MM.1S (cell line): ENCODE results near the gene PFN2.

Experiments used
- EZH2 ChIP-seq: fragments of 300-600 bp; sonication (generic); optimal IDR thresholded peaks from 2 replicates; pipeline ENCODE3; 2017; ENCODE audit warnings: low read depth, mild to moderate bottlenecking, antibody characterized with exemption, low read length, mixed read lengths
- EZH2phosphoT487 ChIP-seq: fragments of 300-600 bp; sonication (generic); IDR thresholded peaks from 2 replicates; pipeline ENCODE4 v1.6.1; 2018; ENCODE audit warnings: antibody characterized with exemption, low read length
- TF ChIP-seq, protein P1 (sequence below): fragments of 300-600 bp; sonication (generic); IDR thresholded peaks from 2 replicates; pipeline ENCODE4 v1.5.1; 2016; ENCODE audit warnings: antibody characterized with exemption, low read length, mixed read lengths

DNA sequence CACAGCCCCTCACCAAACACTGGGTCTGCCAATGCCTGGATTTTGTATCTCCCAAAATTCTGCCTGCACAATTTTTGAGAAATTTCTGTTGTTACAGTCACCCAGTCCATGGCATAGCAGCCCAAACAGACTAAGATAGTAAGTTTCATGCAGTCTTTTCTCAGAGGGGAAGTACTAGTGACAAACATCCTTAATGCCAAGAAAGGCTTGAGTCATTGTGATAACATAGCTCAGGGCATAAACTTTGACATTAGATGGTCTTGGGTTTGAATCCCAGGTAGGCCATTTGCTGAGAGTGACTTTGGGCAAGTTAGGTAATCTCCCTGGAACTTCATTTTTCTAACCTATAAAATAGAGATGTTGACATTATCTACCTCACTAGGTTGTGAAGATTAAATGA lies 36.1 kb upstream of the PFN2 start:
- TF ChIP-seq, protein P1, sequence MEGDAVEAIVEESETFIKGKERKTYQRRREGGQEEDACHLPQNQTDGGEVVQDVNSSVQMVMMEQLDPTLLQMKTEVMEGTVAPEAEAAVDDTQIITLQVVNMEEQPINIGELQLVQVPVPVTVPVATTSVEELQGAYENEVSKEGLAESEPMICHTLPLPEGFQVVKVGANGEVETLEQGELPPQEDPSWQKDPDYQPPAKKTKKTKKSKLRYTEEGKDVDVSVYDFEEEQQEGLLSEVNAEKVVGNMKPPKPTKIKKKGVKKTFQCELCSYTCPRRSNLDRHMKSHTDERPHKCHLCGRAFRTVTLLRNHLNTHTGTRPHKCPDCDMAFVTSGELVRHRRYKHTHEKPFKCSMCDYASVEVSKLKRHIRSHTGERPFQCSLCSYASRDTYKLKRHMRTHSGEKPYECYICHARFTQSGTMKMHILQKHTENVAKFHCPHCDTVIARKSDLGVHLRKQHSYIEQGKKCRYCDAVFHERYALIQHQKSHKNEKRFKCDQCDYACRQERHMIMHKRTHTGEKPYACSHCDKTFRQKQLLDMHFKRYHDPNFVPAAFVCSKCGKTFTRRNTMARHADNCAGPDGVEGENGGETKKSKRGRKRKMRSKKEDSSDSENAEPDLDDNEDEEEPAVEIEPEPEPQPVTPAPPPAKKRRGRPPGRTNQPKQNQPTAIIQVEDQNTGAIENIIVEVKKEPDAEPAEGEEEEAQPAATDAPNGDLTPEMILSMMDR = no peak
- TF ChIP-seq EZH2phosphoT487 (no peak), EZH2 (no peak)
